Stimulated activated CD4-positive, alpha-beta T cell treated with anti-CD3 and anti-CD28 coated beads, Interleukin-4, amount 100 ng/mL, for 48 hours (primary cell): ENCODE results near the gene L2HGDH.

Experiments
- DNase-seq, 2 donors: peaks; one replicate each; pipeline ENCODE4 v3.0.0-alpha.2; 2020; ENCODE audit warnings: low read depth in 2 of 2

Gene L2HGDH

DNA sequence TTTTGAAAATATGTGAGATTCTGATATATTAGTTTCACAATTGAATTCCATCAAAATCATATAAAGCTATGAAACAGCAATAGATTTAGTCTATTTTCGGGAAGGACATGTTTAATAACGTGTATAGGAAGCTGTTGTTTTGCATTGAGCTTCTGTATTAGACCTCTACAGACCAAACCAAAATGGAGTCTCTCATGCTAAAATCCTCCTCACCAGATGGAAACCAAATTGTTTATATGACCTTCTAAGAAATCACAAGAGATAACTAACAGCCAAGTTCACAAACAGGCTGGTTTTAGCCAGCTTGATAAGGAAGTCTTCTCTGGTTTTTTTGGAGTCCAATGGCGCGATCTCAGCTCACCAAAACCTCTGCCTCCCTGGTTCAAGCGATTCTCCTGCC lies 23.9 kb downstream of the L2HGDH start:
- no peak for DNase-seq

DNA sequence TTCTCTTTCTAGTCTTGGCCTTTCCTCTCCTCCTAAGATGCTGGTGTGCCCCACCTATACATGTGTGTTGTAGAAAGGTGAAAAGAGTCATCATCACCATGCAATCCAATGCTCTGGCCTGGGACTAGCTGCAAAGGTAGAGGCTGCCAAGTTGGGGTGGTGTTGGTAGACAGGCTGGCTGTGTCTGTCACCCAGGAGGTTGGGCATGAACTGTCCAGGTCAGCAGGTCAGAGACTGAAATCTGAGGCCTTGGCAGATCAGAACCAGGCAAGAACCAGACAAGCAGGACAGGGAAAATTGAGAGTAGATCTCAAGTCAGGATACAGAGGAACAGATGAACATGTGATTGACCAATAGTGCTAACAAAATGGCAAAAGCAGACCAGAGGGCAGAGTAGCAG lies 26.2 kb downstream of the L2HGDH start:
- DNase-seq: no peak

DNA sequence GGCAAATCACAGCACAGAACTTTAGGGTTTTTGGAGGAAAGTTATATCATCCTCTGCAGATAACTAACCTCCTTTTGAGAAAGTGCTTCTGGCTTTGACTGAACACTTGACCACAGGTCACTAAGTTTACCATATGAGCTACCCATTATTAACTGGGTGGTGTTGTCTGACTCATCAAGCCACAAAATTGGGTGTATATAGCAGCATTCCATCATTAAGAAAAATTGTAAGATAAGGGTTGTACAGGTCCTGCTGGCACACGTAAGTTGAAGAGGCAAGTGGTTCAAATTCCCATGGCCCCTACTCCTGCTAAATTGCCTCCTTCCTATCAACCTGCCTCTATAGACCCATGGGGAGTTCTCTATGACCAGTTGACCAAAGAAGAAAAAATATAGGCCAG lies 39.5 kb downstream of the L2HGDH start:
- DNase-seq: no peak

DNA sequence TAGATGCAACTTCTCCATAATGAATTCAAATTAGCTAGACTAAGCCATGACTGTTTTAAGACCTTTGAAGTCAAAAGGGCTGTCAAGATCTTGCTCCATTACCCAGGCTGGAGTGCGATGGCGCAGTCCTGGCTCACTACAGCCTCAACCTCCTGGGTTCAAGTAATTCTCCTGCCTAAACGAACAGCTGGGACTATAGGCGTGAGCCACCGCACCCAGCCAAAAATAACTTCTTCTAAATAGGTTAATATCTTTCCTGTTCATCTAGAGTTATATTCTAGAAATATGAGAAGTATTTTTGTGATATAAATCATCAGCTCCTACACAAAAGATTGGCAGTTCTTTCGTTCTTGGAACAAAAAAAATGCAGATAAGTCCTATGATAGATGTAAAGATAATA lies 41.1 kb downstream of the L2HGDH start:
- DNase-seq: no peak

DNA sequence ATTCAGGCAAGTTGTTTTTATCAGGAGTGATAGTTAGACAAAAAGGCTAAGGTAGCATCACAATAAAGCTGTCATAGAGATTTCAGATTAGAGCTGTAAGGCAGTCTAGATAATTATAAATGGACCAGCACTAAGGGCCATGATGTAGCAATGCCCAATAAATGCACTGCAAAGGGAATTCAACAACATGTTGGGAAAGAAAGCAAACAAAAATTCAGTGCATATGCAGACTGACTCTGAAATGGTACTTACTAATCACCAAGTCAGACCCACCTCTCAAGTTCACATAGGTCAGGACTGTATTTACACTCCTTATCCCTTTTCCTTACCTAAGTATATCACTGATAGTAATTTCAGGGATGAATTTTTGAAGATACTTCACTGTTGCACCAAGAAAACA lies 47.0 kb downstream of the L2HGDH start:
- DNase-seq: no peak

DNA sequence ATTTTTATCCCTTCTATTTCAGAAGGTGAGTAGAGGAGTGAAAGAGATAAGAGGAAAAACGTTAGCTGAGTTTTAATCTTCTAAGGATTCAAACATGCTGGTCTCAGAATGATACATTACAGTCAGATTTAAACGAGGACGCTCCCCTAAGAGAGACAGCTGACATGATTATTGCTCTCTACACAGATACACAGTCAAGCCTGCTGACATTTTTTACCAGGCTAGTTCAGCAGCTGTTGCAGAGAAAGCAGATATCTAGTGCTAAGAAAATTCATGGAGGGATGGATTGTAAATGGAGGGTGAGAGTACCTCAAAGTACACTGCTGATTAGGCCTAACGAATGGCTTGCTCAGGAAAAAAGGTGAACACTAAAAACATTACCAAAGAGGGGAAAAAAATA lies 48.7 kb downstream of the L2HGDH start:
- DNase-seq: no peak

DNA sequence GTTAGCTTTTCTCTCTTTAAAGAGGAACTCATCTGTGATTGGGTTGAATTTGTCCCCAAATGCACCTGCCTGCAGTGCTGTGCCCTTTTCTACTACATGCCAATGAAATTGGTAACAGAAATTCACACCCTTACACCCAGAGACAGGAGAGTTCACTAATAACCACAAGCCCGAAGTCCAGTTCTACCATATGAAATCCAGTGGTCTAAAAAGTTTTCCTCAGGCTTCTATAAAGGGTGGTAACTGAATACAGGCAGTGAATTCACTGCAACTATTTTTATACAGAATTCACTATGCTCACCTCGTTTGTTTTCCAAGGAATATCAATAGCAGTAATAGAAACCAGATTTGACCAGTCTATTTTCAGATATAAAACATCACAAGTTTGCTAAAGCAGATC lies 49.2 kb downstream of the L2HGDH start:
- no peak for DNase-seq

DNA sequence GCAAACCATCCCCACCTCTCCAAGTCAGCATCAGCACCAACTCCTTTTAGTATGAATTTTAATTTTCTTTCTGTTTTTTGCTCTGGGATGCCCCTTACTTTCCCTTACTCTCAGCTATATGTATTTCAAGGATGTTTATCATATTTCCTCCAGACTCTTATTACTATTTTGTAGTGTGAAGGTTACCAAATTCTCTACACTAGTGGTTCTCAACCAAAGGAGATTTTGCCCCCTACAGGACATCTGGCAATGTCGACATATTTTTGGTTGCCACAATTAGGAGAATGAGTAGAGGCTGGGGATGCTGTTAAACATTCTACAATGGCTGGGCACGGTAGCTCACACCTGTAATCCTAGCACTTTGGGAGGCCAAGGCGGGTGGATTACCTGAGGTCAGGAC lies 51.5 kb downstream of the L2HGDH start:
- DNase-seq: no peak

DNA sequence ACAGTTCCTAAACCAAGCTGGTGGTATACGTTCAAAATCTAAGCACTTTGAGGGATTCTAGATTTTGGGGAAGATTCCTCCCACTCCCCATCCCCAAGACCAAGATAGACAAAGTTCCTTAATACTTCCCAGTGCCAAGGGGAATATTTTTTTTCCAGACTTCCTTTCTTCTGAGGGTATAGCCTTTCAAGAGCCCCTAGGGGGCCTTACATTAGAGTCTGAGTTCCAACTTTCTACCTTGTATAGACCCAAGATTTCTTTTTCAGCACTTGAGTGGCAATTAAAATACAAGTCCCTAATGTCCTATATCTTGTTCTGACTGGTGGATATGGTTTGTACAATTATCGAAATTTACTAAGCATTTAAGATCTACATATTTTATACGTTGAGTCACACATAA lies 52.0 kb downstream of the L2HGDH start:
- DNase-seq: no peak

DNA sequence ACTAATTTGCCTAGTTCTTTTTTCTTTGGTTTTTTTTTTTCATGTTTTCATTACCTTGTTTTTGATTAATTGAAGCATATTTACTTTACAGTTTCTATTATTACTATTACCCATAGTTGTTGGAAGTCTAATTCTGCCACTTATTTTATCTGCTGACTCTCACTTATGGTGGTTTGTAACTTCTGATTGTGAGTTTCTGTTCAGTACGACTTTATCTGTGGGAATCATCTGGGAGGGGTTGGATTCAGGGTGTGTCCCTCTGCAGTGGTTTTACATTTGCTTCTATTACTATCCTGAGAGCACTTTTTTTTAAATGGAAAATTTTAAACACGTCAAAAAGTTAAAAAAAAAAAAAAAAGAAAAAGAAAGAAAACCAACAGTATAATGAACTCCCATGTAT lies 54.3 kb downstream of the L2HGDH start:
- DNase-seq: no peak

DNA sequence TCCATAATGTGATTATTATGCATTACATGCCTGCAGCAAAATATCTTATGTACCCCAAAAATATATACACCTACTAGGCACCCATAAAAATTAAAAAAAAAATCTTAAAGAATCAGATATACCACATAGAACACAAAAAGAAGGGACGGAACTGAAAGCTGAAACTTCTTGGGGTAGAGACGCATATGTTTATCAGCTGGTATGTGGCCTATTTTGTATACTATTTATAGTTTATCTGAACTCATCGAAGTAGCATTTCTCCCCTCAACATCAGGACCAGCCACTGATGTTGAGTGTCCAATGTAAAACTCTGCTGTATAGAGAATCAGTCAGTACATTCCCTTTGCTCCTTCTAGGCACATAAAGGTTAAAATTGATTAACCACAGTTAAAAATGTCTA lies 57.8 kb downstream of the L2HGDH start:
- DNase-seq: no peak

DNA sequence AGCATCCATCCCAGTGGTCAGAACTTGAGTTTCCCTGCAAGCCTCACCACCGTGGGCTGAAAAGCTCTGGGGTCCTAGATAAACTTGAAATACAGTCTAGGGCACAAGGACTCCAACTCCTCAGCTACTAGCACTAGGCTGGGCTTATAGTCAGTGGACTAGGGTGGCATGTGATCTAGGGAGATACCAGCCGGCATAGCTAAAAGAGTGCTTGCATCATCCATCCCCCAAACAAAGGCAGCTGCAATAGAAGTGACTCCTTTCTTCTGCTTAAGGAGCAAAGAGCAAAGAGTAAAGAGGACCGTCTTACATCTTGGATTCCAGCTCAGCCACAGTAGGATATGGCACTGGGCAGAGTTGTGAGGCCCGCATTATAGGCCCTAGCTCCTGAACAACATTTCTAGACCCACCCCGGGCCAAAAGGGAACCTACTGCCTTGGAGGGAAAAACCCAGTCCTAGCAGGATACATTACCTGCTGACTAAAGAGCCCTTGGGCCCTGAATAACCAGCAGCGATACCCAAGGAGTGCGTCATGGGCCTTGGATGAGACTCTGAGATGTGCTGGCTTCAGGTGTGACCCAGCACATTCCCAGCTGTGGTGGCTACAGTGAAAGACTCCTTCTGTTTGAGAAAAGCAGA lies 62.8 kb downstream of the L2HGDH start:
- DNase-seq: no peak

DNA sequence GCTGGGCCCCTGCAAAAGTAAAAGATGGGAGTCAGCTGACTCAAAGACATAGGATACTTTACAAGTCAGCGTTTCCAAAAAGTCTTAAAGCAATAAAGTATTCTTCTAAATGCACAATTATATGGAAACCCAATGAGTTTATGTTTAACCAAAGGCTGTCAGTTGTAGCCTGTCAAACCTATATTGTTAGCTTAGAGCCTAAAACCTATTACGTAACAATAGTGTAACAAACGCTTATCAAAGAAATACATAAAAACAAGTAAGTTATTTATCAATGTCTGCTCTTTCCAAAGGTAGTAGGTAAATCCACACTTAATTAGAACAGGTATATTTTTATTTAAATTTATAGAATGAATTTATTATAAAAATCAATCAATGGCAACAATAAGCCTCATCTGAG lies 64.8 kb downstream of the L2HGDH start:
- no peak for DNase-seq

DNA sequence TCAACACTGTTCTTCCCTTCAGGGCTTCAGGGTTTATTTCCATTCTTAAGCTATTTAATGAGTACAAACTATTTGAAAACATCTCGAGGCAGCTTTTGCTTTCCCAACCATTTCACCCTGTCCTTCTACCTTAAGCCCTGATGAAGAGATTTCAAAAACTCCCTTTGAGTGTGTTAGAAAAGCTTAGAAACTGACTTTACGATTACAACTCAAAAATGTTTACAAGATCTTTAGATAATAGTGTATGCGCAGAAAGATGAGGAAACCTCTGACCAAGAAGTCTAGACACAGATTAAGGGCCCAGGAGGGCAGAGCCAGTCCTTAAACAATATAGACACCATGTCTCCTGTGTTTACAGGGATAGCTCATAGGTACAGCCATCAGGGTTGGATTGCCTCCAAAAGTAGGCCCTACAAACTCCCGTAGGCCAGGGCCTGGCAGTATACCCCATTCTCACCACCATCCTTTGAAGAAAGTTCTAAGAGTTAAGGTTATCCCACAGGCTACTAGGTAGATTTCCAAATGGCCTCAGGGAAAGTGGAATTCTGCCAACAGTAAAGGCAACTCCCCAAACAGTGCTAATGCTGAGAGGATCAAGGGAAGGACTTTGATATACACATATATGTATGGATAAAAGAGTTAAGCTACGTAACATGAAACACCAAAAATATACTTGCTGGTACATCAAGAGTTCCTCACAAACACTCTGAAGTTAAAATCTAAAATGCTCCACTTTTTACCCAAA lies 69.3 kb downstream of the L2HGDH start:
- no peak for DNase-seq

DNA sequence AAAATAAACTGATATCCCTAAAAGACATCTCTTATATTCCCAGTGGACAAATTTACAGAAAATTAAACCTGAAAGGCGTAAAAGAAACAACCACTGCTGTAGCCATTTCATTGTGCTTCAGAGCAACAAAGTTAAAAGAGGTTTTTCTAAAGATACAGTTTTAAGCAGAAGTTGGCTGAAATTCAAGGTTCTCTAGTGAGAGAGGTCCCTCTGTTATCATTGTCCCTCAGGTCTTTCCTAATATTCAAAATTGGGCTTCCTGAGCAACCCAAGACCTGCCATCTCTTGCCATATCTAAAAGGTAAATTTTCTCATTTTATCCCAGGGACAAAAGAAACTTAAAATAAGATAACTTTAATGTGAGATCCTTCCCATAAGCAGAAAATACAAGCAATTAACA lies 69.9 kb downstream of the L2HGDH start:
- no peak for DNase-seq

DNA sequence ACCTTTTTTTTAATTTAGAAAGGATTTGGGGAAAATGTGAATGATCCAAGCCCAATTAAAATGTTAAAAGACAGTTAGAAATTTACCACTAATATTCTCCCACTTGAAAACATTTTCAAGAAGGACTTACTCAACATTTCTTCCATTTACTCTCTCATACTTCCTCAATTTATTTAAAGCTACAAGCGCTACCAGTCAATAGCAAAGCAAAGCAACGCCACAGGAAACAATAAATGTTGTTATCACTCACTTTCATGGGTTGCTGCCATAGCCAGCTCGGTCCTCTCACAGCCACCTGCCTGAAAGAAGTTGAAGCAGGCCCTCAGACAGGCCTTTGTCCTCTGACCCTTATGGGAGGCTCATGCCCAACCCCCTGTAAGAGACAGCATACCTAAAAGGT lies 74.6 kb downstream of the L2HGDH start:
- DNase-seq: no peak

DNA sequence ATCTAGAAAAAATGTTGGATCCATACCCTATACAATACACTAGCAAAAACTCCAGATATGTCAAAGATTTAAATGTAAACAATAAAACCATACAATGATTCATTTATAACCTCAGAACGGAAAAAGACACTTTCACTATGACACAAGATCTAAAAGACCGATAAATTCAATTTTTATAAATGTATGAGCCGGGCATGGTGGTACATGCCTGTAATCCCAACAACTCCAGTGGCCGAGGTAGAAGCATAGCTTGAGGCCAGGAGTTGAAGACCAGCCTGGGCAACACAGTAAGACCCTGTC lies 78.1 kb downstream of the L2HGDH start:
- DNase-seq: no peak

DNA sequence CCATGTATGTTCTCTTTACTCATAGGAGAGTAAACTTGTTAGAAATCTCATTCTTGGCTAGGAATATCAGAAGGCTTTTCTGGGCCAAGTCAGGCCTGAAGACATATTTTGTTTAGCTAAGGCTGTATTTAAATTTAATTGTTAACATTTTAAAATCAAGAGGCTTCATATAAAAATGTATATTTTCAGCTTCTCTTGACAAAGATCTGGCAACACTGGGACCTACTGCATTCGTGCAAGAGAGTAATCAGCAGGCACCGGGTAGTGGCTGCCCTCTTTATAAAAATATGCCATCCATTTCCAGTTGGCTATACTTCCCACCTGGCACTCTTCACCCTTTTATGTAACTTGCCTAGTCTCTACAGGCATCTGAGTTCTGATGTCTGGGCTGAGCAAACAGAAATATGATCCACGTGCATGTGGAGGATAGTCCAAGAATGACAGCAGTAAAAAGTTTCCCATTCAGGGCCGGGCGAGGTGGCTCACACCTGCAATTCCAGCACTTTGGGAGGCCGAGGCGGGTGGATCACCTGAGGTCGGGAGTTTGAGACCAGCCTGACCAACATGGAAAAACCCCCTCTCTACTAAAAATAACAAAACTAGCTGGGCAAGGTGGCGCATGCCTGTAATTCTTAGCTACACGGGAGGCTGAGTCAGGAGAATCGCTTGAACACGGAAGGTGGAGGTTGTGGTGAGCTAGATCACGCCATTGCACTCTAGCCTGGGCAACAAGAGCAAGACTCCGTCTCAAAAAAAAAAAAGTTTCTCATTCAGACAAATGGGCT lies 78.7 kb downstream of the L2HGDH start:
- peak in 1 of 2 donors; percentile 16 for DNase-seq

DNA sequence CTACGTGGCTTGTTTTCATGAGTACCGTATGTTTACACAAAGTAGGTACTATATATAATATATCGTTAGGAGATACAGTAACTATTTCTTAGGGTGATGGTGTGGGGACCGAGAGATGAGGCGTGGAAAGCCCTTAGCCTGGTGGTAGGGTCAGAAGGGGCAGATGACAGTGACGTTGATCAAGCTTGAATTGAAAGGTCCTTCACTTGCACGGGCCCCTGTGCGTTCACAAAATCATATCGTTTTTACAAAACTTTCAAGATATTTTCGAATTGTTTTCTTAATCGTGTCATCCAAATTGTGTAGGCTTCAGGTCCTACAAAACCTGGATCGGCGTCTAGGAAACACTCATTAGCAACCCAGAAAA lies 79.8 kb downstream of the L2HGDH start:
- no peak for DNase-seq

DNA sequence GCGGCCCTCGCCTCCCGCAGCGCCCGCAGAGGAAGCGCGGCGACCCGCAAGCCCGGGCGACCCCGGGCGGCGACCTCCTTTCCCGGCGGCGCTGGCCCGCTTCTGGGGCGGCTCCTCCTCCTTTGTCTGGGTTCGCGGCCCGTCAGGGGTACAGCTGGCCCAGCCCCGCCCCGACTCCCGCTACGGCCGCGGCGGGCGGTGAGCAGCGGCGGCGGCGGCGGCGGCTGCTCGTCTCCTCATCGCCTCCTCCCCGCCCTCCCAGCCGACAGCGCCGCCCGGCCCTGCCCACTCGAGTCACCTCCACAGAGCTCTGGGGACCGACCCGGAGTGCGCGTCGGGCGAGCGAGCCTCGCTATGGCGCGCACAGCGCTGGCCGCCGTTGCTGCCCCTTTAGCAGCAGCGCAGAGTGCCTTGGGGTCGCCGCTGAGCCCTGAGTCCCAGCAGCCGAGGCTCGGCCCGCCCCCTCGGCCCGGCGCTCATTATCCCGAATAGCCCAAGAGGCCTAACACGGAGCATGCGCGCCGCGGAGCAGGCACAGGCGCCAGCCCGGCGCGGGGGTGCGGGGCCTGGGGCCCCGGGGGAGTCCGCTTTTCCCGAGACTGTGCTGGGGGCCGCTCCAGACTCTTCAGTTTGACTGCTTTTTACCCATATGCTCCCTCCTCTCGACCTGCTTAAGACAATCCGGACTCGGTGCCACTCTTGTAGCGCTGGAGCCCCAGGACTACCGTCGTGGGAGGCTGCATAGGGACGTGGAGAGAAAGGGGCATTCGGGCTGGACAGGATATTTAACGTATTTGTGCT lies 80.4 kb downstream of the L2HGDH start, which contains the start of gene SOS2:
TSS of gene SOS2 (minus strand) at position 104 of the 801 bp plus-strand sequence. CDS start 295 bp downstream, outside the sequence.
- DNase-seq: peak; percentile 65 to 75

DNA sequence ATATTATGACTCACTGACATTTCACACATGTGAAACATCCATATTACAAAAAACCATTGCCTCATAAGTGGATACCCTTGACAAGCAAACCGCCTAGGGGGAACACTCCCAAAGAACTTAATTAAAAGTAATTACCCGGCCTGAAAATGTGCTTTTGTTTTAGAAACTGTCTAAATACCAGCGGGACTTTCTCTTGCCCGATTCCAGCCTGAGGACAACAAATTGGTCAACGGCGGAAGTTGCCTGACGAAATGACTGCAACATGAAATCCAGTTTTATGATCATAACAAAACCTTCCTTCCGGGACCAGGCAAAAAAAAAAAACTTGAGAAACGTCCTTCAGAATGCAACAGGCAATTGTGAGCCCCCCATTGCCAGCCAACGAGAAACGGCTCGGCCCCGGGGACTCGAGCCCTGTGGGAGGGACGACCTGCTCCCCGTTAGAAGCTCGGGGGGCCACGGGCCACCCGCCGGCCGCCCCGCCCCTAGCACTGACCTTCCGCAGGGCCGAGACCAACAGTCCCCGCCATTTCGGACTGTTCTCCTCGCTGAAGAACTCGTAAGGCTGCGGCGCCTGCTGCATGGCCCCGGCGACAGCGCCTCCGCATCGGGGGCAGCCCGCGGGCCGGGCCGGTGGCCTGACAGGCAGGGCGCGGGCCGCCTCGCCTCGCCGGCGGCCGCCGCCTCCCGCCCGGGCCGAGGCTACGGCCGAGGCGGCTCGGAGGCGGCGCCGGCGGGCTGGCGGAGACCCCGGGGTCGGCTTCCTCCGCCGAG lies 81.1 kb downstream of the L2HGDH start:
- DNase-seq: peak; percentile 10 to 22

DNA sequence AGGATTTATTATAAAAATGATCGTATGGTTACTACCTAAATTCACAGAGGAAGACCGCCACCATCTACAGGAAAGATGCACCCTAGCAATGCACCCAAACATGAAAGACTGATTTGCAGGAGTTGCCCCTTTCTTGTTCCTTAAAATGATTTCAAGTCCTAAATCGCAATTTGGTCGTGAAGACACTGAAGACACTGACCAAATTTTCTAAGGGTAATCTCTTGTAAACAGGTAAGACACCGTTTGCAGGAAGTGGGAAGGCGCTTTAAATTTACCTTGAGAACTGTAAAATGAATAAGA lies 81.7 kb downstream of the L2HGDH start:
- no peak for DNase-seq
